ENCODE results near the gene GATAD2B. TPM values are rescaled to one million over a fixed set of nuclear protein-coding genes. Genes with fewer than 3 reads are reported as not detected.

GATAD2B gene
- total and polyA plus RNA-seq, 7 donors, result 1.8 to 37.4 (median 16.4) TPM

DNA sequence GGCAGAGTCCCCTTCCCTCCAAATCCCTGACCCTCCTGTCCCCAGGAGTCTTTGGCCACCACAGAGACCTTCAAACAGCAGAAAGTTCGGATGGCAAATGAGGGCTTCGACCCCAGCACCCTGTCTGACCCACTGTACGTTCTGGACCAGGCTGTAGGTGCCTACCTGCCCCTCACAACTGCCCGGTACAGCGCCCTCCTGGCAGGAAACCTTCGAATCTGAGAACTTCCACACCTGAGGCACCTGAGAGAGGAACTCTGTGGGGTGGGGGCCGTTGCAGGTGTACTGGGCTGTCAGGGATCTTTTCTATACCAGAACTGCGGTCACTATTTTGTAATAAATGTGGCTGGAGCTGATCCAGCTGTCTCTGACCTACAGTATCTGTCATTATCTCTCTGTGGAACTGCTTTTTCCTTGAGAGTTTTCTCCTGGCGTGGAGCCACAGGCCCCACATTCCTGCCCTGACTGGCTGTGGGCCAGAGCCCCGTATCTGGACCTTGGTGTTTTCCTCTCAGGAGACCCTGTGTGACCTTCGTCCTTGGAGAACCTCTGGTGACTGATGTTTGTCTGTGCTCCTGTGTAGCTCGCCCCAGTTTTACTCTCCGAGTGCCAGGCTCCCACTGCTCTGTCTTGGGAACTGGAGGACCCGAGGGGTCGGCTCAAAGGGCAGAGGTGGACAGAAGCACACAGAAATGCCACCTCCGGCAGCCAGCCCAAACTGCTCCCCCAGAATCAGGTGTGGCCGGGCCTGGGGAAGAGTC, 142.8 kb downstream of the GATAD2B start:
- H3K27ac ChIP-seq, result no peak overlapping the region
- H3K27me3 ChIP-seq, result no peaks in the 10 kb centered on the region
- no peak overlapping the region for H3K4me3 ChIP-seq
- DNase-seq, result no peak
- H3K36me3 ChIP-seq, result peaks cover 0 to 4% (median 0%) of the 10 kb centered on the region in 4 donors
- TF ChIP-seq POLR2AphosphoS5 (IDR thresholded peaks at IDR 0.05) (no peak), EP300 (IDR thresholded peaks at IDR 0.05) (no peak), POLR2A (IDR thresholded peaks at IDR 0.05) (no peak)
- TF ChIP-seq, protein P1, sequence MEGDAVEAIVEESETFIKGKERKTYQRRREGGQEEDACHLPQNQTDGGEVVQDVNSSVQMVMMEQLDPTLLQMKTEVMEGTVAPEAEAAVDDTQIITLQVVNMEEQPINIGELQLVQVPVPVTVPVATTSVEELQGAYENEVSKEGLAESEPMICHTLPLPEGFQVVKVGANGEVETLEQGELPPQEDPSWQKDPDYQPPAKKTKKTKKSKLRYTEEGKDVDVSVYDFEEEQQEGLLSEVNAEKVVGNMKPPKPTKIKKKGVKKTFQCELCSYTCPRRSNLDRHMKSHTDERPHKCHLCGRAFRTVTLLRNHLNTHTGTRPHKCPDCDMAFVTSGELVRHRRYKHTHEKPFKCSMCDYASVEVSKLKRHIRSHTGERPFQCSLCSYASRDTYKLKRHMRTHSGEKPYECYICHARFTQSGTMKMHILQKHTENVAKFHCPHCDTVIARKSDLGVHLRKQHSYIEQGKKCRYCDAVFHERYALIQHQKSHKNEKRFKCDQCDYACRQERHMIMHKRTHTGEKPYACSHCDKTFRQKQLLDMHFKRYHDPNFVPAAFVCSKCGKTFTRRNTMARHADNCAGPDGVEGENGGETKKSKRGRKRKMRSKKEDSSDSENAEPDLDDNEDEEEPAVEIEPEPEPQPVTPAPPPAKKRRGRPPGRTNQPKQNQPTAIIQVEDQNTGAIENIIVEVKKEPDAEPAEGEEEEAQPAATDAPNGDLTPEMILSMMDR (IDR thresholded peaks at IDR 0.05), result no peak
- H3K9me3 ChIP-seq, result no peaks in the 10 kb centered on the region
- 68 to 83% methylated on average over 17 of the region's 17 CpGs for WGBS, 2 donors
- peaks cover 0 to 53% (median 38%) of the 10 kb centered on the region in 4 donors for H3K4me1 ChIP-seq
- intact Hi-C loops (cut with DNase I), result no loop called here

DNA sequence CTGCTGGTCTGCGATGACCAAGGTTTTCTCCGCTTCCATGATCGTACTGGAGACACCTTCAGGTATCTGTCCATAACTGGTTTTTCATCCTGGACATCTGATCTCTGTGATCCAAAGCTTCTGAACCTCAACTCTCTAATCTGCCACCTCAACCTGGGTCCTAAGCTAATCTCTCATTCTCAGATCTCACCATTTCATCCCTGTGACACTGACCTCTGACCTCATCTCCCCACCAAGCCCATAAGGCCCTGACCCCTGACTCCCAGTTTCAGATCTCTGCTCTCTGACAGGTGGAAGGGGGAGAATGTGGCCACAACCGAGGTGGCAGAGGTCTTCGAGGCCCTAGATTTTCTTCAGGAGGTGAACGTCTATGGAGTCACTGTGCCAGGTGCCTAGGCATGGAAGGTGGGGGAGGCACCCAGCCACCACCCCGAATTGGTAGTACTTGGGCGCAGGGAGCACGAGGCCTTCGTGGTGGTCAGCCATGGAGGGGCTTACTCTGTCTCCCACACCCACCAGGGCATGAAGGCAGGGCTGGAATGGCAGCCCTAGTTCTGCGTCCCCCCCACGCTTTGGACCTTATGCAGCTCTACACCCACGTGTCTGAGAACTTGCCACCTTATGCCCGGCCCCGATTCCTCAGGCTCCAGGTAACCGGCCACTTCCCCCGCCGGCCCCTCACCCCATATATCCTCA, 143.8 kb downstream of the GATAD2B start:
- no peaks in the 10 kb centered on the region for H3K9me3 ChIP-seq
- intact Hi-C loops (cut with DNase I), result no loop called here
- DNase-seq, result no peak

DNA sequence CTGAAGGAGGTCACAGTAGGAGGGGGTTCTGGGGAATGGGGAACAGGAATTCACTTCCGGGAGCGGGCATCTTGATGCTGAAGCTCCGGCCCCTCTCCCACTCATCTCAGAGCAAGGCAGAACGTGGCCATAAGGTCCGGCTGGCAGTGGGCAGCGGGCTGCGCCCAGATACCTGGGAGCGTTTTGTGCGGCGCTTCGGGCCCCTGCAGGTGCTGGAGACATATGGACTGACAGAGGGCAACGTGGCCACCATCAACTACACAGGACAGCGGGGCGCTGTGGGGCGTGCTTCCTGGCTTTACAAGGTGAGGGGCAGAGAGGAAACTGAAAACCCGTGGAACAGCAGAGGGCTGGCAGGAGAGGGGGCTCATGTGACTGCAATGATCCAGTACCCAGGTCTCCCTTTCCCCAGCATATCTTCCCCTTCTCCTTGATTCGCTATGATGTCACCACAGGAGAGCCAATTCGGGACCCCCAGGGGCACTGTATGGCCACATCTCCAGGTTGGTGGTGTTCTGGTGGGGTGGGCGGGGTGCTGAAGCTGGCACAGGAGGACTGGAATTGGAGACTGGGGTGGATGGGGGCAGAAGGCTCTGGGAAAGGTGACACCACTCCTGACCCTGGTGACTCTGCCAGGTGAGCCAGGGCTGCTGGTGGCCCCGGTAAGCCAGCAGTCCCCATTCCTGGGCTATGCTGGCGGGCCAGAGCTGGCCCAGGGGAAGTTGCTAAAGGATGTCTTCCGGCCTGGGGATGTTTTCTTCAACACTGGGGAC, 144.5 kb downstream of the GATAD2B start:
- peak overlapping the region in 3 of 4 donors; percentile 28 to 88 (median 29) for H3K27ac ChIP-seq
- intact Hi-C loops (cut with DNase I), result no loop called here
- 95% methylated on average over 22 of the region's 22 CpGs for WGBS, 2 donors
- no peaks in the 10 kb centered on the region for H3K9me3 ChIP-seq
- H3K4me3 ChIP-seq, result no peak overlapping the region
- no peak for TF ChIP-seq EP300 (IDR thresholded peaks at IDR 0.05)
- no peak for TF ChIP-seq POLR2AphosphoS5 (IDR thresholded peaks at IDR 0.05)
- H3K4me1 ChIP-seq, result peaks cover 0 to 59% (median 46%) of the 10 kb centered on the region in 4 donors
- DNase-seq, result no peak
- peaks cover 0 to 9% (median under 1%) of the 10 kb centered on the region in 4 donors for H3K36me3 ChIP-seq
- no peaks in the 10 kb centered on the region for H3K27me3 ChIP-seq

More for the DNA sequence above, 143.8 kb downstream of the GATAD2B start:
- 90 to 95% methylated on average over 18 of the region's 18 CpGs for WGBS, 2 donors
- no peak for TF ChIP-seq EP300 (IDR thresholded peaks at IDR 0.05)
- TF ChIP-seq POLR2AphosphoS5 (IDR thresholded peaks at IDR 0.05), result no peak
- no peak for TF ChIP-seq POLR2A (IDR thresholded peaks at IDR 0.05)
- TF ChIP-seq, protein P1 (IDR thresholded peaks at IDR 0.05), result no peak
- Histone ChIP-seq H3K36me3 (peaks cover 0 to 4% (median 0%) of the 10 kb centered on the region in 4 donors), H3K27me3 (no peaks in the 10 kb centered on the region), H3K4me1 (peaks cover 0 to 61% (median 46%) of the 10 kb centered on the region in 4 donors), H3K27ac (no peak overlapping the region), H3K4me3 (no peak overlapping the region)

DNA sequence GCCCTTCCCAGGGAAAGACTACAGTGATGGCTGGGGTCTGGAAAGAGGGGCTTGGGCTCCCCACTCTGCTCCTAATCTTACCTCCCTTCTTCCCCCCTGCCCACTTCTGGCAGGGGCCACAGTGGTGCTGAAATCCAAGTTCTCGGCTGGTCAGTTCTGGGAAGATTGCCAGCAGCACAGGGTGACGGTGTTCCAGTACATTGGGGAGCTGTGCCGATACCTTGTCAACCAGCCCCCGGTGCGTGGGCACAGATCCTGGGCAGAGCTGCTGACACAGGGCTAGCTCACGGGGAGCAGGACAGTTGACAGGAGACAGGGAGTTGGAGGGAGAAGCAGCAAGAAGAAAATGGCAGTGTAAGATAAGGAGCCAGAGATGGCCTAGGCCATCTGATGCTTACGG, 145.1 kb downstream of the GATAD2B start:
- intact Hi-C loops (cut with DNase I), result no loop called here
- TF ChIP-seq EP300 (IDR thresholded peaks at IDR 0.05), result no peak
- TF ChIP-seq POLR2A (IDR thresholded peaks at IDR 0.05), result no peak
- TF ChIP-seq POLR2AphosphoS5 (IDR thresholded peaks at IDR 0.05), result no peak
- TF ChIP-seq, protein P1 (IDR thresholded peaks at IDR 0.05), result no peak
- Histone ChIP-seq H3K9me3 (no peaks in the 10 kb centered on the region), H3K27me3 (no peaks in the 10 kb centered on the region), H3K4me3 (no peak overlapping the region), H3K27ac (peak overlapping the region in 3 of 4 donors; percentile 28 to 88 (median 29)), H3K36me3 (peaks cover 0 to 15% (median 2%) of the 10 kb centered on the region in 4 donors), H3K4me1 (peaks cover 0 to 54% (median 41%) of the 10 kb centered on the region in 4 donors)
- 88 to 91% methylated on average over 7 of the region's 7 CpGs for WGBS, 2 donors
- no peak for DNase-seq
